GM19099 (cell line): ENCODE results near the gene KNSTRN.

Source experiments
- POLR2A ChIP-seq: IDR thresholded peaks from 3 replicates; pipeline ENCODE4 v1.6.1; 2011; ENCODE audit warnings: low read depth; ENCODE audit not compliant: insufficient read length; ENCODE audit errors: extremely low read depth

KNSTRN gene

GRCh38 chr15:40392986-40393948, 10.7 kb downstream of the KNSTRN start:
- no peak for TF ChIP-seq POLR2A

DNA sequence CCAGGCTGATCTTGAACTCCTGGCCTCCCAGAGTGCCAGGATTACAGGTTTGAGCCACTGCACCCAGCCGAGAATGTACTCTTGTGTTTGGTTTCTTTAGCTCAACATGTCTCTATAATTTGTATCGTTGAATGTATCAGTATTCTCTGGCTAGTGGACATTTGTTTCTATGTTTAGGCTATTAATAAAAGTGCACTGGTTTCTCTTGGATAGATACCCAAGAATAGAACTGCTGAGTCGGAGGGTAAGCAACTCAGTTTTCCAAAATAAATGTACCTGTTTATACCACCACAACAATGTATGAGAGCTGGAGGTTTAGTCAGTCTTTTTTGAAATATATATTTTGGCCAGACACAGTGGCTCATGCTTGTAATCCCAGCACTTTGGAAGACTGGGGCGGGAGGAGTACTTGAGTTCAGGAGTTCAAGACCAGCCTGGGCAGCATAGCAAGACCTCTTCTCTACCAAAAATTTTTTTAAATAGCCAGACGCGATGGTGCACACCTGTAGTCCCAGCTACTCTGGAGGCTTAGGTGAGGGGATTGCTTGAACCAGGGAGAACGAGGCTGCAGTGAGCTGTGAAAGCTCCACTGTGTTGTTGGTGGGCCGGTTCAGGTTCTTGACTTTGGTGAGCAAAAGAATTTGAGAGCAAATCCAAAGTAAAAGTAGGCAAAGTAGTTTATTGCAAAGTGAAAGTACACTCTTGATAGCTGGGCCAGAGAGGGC, 15.3 kb downstream of the KNSTRN start:
- no peak for TF ChIP-seq POLR2A

DNA sequence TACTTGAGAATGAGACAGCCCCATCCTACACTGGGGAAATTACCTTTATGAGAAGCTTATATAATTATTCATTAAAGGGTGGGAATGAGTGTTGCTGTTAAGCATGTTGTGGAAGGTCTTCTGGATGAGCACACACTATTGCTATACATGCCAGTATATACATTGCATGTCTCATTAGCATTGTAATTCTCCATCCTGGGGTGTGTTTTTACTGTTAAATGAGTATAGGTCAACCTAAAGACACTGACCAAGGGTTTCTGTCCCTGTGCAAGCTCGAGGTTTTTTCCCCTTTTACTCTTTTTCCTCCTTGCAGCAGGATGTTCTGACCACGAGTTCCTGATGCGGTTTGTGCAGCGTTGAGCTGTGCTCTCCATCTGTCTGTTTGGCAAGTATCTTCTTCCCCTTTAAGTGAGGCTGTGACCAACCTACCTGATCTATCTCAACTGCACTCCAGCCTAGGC, 15.9 kb downstream of the KNSTRN start:
- no peak for TF ChIP-seq POLR2A

- TF ChIP-seq POLR2A = no peak
Measured at GRCh38 chr15:40399370-40399769, 16.8 kb downstream of the KNSTRN start.

- TF ChIP-seq POLR2A = peak; percentile 87
Measured at GRCh38 chr15:40405501-40406381, 23.2 kb downstream of the KNSTRN start, which contains the start of gene IVD. Gene IVD, plus strand, starts transcription at chr15:40405795. Its CDS starts 33 bp downstream, at chr15:40405828.

DNA sequence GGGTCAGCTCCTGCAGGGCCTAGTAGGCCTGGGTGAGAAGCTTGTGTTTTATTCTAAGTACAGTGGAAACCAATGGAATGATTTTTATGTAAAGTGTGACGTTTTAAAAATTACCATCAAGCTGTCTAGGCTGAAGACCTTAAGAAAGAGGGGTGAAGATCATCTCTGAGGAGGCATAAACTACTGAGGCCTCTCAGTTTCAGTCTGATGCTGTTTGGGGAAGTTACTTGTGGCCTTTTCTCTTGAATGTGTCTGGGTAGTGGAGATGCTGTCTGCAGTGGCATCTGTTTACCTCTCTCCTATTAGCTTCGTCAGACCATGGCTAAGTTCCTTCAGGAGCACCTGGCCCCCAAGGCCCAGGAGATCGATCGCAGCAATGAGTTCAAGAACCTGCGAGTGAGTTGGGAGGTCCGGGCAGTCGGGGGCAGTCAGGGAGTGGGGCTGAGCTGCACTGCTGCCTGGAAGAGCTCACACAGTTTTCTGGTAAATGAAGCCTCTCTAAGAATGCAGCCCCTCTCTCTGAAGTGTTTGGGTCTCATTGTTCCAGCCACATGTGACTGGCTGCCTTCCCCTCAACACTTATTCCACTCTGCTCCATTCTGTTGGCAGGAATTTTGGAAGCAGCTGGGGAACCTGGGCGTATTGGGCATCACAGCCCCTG, 24.9 kb downstream of the KNSTRN start:
- TF ChIP-seq POLR2A = no peak

- TF ChIP-seq POLR2A = no peak
Measured at GRCh38 chr15:40409366-40409765, 26.8 kb downstream of the KNSTRN start.

DNA sequence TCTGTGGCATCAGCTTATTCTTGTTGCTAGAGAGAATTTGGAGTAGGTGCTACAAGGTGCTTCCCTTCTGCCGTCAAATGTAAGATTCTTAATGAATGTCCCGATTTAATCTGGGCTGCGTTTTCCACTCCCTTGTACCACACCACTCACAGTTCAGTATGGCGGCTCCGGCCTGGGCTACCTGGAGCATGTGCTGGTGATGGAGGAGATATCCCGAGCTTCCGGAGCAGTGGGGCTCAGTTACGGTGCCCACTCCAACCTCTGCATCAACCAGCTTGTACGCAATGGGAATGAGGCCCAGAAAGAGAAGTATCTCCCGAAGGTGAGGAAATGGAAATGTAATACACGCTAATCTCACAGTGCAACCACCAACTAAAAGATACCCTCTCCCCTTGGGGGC, 28.0 kb downstream of the KNSTRN start:
- TF ChIP-seq POLR2A = no peak

GRCh38 chr15:40412095-40412759, 29.7 kb downstream of the KNSTRN start:
- TF ChIP-seq POLR2A = no peak

- TF ChIP-seq POLR2A = no peak
Measured at GRCh38 chr15:40413036-40413435, 30.5 kb downstream of the KNSTRN start.

DNA sequence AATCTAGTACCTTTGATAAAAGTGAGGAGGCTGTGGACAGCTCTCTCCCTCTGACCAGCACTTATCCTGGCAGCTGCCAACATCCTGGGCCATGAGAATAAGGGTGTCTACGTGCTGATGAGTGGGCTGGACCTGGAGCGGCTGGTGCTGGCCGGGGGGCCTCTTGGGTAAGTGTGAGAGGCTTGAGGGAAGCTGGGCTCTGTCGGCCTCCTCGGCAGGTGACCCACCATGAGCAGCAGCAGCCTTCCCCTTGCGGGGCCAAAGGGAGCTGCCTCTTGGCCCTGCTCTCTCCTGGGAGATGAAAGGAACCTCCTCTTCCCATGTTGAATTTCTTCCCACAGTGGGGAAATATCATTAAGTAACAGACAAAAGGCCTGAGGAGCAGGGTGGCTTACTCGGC, 32.3 kb downstream of the KNSTRN start:
- no peak for TF ChIP-seq POLR2A

- TF ChIP-seq POLR2A = no peak
Measured at GRCh38 chr15:40415226-40415625, 32.7 kb downstream of the KNSTRN start.

DNA sequence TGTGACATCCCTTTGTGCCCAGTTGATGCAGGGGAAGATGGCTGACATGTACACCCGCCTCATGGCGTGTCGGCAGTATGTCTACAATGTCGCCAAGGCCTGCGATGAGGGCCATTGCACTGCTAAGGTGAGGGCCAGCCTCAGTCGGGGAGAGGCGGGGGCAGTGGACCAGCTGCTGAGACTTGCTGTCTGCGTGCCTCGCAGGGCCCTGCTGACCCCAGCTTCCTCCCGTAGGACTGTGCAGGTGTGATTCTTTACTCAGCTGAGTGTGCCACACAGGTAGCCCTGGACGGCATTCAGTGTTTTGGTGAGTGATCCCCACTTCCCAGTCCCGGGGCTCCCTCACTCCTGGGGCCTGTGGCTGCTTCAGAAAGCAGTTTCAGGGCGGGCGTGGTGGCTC, 33.5 kb downstream of the KNSTRN start:
- no peak for TF ChIP-seq POLR2A

- TF ChIP-seq POLR2A = no peak
Measured at GRCh38 chr15:40418126-40418525, 35.6 kb downstream of the KNSTRN start.
